ENCODE data around the gene EPHA2. TPM values are rescaled to one million over a fixed set of nuclear protein-coding genes. Genes with fewer than 3 reads are reported as not detected.

Gene EPHA2
- polyA plus RNA-seq, 1 of the 3 experiments (the other 2 are of a cell fraction): 126 TPM

DNA sequence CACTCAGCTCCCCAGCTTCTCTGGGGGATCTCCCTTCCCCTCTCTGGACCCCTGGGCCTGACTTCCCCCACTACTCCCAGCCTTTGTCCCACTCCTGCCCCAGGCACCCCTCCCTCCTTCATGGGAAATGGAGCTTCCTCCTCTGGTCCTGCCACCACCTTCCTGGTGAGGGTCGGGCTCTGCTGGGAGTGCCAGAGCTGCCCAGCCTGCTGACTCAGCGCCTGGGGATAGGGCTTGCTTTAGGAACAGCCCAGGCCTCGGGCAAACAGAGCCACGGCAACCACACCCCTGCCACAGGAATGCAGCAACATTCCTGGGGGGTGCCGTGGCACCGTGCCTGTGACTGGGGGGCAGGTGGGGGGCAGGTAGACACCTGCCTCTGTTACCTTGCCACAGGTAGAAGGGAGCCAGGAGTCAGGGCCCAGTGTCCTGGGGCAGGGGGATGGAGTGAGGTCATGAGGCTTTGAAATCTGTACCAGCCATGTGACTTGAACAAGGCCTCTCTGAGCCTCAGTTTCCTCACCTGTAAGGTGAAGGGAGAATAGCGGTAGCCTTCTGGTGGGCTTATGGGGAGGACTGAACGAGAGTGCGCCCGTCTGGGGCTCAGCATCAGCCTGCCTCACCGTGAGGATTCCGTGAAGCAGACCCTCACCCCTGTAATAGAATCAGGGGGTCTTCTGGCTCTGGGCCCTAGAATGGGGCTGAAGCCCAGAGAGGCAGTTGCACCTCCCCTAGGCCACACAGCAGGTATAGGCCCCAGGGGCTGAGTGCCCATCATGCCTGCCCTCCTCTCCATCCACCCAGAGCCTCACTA, 17.8 kb upstream of the EPHA2 start:
- Histone ChIP-seq H4K20me1 (ENCODE audit: insufficient read depth) (no peaks in the 10 kb centered on the region), H3K4me3 (ENCODE audit: low read depth in 2 of 2, low read length in 1 of 2) (no peak overlapping the region), H3K9me2 (no peaks in the 10 kb centered on the region), H3K27ac (ENCODE audit: low read depth in 2 of 2, low read length in 1 of 2) (peak overlapping the region; percentile 18 to 53), H3K36me3 (replicated peaks in 1 of 2; ENCODE audit: control insufficient read depth in 1 of 2, insufficient read depth in 2 of 2, low read length in 1 of 2) (no peaks in the 10 kb centered on the region), H3K9ac (peak overlapping the region; percentile 10; the same call in 1 of the 2 replicates), H3K4me2 (peak overlapping the region; percentile 44), H3F3A (replicated peaks; ENCODE audit: insufficient read depth) (peaks cover 17% of the 10 kb centered on the region), H3K9me3 (no peaks in the 10 kb centered on the region), H2AFZ (ENCODE audit: low read depth) (no peak overlapping the region), H3K4me1 (ENCODE audit: control insufficient read depth in 1 of 2, insufficient read depth in 2 of 2, low read depth in 1 of 2, low read length in 1 of 2) (peaks cover 32 to 38% of the 10 kb centered on the region in 2 experiments; a peak in 3 of 4 replicates), H3K27me3 (ENCODE audit: insufficient read depth) (no peaks in the 10 kb centered on the region), H3K79me2 (ENCODE audit: insufficient read depth) (no peaks in the 10 kb centered on the region)
- 64% methylated on average over 7 of the region's 12 CpGs for WGBS (ENCODE audit: low lambda C conversion rate)
- CTCF ChIA-PET: interaction anchor here (1.0 to 2.4 kb wide), 6 partner anchors 10 to 118 kb away, joined by 3 to 8 read pairs (median 5); partner anchors contain the start of gene EPHA2
- TF ChIP-seq GATA2 (CRISPR knock-in tag; IDR thresholded peaks at IDR 0.05): no peak
- no peak for TF ChIP-seq FOXJ3 (CRISPR knock-in tag; IDR thresholded peaks at IDR 0.05)
- TF ChIP-seq NFIC (IDR thresholded peaks at IDR 0.05; ENCODE audit: borderline replicate concordance): peak; percentile 74
- peak in 1 of 2 experiments; percentile 45; a peak in 1 of 4 replicates for TF ChIP-seq EP300 (IDR thresholded peaks at IDR 0.05; ENCODE audit: borderline replicate concordance in 1 of 2, low read depth in 1 of 2, low read length in 1 of 2)
- no peak for TF ChIP-seq NRF1 (IDR thresholded peaks at IDR 0.05; ENCODE audit: low read depth, low read length)
- peak; percentile 92 for TF ChIP-seq TEAD4 (IDR thresholded peaks at IDR 0.05; ENCODE audit: borderline replicate concordance, insufficient read depth)
- peak; percentile 58; the same call in 1 of the 2 replicates for TF ChIP-seq TCF12 (IDR thresholded peaks at IDR 0.05)
- TF ChIP-seq RXRA (IDR thresholded peaks at IDR 0.05; ENCODE audit: borderline replicate concordance, low read depth): no peak
- TF ChIP-seq SIN3A (IDR thresholded peaks at IDR 0.05; ENCODE audit: borderline replicate concordance, low read depth, low read length): no peak
- TF ChIP-seq, protein P1, sequence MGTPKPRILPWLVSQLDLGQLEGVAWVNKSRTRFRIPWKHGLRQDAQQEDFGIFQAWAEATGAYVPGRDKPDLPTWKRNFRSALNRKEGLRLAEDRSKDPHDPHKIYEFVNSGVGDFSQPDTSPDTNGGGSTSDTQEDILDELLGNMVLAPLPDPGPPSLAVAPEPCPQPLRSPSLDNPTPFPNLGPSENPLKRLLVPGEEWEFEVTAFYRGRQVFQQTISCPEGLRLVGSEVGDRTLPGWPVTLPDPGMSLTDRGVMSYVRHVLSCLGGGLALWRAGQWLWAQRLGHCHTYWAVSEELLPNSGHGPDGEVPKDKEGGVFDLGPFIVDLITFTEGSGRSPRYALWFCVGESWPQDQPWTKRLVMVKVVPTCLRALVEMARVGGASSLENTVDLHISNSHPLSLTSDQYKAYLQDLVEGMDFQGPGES (IDR thresholded peaks at IDR 0.05; ENCODE audit: low read depth, low read length): no peak
- TF ChIP-seq CHD2 (IDR thresholded peaks at IDR 0.05; ENCODE audit: low read length, partially characterized antibody): no peak
- TF ChIP-seq YY1 (IDR thresholded peaks at IDR 0.05; ENCODE audit: low read depth): no peak
- TF ChIP-seq RFX5 (IDR thresholded peaks at IDR 0.05; ENCODE audit: low read length): no peak
- no peak for TF ChIP-seq MEF2A (IDR thresholded peaks at IDR 0.05; ENCODE audit: borderline replicate concordance, low read depth)
- no peak for TF ChIP-seq EZH2phosphoT487 (IDR thresholded peaks at IDR 0.05; ENCODE audit: borderline replicate concordance, low read depth)
- TF ChIP-seq, protein P2, sequence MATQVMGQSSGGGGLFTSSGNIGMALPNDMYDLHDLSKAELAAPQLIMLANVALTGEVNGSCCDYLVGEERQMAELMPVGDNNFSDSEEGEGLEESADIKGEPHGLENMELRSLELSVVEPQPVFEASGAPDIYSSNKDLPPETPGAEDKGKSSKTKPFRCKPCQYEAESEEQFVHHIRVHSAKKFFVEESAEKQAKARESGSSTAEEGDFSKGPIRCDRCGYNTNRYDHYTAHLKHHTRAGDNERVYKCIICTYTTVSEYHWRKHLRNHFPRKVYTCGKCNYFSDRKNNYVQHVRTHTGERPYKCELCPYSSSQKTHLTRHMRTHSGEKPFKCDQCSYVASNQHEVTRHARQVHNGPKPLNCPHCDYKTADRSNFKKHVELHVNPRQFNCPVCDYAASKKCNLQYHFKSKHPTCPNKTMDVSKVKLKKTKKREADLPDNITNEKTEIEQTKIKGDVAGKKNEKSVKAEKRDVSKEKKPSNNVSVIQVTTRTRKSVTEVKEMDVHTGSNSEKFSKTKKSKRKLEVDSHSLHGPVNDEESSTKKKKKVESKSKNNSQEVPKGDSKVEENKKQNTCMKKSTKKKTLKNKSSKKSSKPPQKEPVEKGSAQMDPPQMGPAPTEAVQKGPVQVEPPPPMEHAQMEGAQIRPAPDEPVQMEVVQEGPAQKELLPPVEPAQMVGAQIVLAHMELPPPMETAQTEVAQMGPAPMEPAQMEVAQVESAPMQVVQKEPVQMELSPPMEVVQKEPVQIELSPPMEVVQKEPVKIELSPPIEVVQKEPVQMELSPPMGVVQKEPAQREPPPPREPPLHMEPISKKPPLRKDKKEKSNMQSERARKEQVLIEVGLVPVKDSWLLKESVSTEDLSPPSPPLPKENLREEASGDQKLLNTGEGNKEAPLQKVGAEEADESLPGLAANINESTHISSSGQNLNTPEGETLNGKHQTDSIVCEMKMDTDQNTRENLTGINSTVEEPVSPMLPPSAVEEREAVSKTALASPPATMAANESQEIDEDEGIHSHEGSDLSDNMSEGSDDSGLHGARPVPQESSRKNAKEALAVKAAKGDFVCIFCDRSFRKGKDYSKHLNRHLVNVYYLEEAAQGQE (IDR thresholded peaks at IDR 0.05; ENCODE audit: low read depth, low read length): no peak
- TF ChIP-seq FOXM1 (IDR thresholded peaks at IDR 0.05; ENCODE audit: low read depth): no peak
- TF ChIP-seq, protein P3, sequence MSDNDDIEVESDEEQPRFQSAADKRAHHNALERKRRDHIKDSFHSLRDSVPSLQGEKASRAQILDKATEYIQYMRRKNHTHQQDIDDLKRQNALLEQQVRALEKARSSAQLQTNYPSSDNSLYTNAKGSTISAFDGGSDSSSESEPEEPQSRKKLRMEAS (IDR thresholded peaks at IDR 0.05; ENCODE audit: low read depth): no peak
- peak; percentile 53; the same call in 1 of the 2 replicates for TF ChIP-seq FOSL2 (IDR thresholded peaks at IDR 0.05; ENCODE audit: borderline replicate concordance, low read depth)
- no peak for DNase-seq
- POLR2A ChIA-PET: interaction anchor here (1.3 kb wide), 1 partner anchor 20 kb away, joined by 3 read pairs; no protein-coding TSS in a partner anchor
